ENCODE data around the gene CDH4.

DNA sequence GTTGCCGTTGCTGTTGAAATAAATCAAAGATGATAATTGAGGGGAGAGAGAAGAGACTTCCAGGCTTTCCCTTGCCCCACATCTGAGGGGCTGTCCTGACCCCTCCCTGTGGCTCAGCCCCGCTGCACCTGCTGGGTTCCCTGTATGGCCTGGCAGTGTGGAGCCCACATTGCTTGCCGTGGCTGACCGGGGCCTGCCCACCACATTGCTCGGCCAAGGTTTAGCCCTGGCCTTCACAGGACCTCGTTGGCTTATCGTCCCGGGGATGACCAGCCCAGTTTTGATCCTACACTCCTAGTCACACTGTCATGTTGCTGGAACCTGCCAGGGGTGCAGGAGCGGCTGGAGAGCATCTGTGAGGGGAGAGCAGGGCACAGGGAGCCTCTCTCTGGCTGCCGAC is 102.4 kb downstream of the CDH4 start:
- TF ChIP-seq, protein P1, sequence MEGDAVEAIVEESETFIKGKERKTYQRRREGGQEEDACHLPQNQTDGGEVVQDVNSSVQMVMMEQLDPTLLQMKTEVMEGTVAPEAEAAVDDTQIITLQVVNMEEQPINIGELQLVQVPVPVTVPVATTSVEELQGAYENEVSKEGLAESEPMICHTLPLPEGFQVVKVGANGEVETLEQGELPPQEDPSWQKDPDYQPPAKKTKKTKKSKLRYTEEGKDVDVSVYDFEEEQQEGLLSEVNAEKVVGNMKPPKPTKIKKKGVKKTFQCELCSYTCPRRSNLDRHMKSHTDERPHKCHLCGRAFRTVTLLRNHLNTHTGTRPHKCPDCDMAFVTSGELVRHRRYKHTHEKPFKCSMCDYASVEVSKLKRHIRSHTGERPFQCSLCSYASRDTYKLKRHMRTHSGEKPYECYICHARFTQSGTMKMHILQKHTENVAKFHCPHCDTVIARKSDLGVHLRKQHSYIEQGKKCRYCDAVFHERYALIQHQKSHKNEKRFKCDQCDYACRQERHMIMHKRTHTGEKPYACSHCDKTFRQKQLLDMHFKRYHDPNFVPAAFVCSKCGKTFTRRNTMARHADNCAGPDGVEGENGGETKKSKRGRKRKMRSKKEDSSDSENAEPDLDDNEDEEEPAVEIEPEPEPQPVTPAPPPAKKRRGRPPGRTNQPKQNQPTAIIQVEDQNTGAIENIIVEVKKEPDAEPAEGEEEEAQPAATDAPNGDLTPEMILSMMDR (IDR thresholded peaks at IDR 0.05), result no peak
- no peak for TF ChIP-seq POLR2A (IDR thresholded peaks at IDR 0.05)
